ENCODE measurements around the gene TCAP.

GRCh38 chr17:39660011-39660360 lies 5.2 kb upstream of the TCAP start:
- TF ChIP-seq EZH2 (IDR thresholded peaks at IDR 0.05; ENCODE audit: low read depth, unreplicated experiment) (no peak), ZNF331 (CRISPR knock-in tag; IDR thresholded peaks at IDR 0.05; ENCODE audit: low read depth) (no peak), POLR2AphosphoS5 (IDR thresholded peaks at IDR 0.05; ENCODE audit: low read depth) (no peak), REST (IDR thresholded peaks at IDR 0.05; ENCODE audit: unreplicated experiment) (no peak), ETS1 (IDR thresholded peaks at IDR 0.05) (no peak), EZH2phosphoT487 (IDR thresholded peaks at IDR 0.05; ENCODE audit: unreplicated experiment) (no peak), JUNB (IDR thresholded peaks at IDR 0.05; ENCODE audit: unreplicated experiment) (no peak), ZNF114 (CRISPR knock-in tag; IDR thresholded peaks at IDR 0.05) (no peak), STAT1 (IDR thresholded peaks at IDR 0.05; ENCODE audit: unreplicated experiment) (no peak), CREB1 (CRISPR knock-in tag; IDR thresholded peaks at IDR 0.05; ENCODE audit: low read depth) (no peak)
- TF ChIP-seq, protein P1, sequence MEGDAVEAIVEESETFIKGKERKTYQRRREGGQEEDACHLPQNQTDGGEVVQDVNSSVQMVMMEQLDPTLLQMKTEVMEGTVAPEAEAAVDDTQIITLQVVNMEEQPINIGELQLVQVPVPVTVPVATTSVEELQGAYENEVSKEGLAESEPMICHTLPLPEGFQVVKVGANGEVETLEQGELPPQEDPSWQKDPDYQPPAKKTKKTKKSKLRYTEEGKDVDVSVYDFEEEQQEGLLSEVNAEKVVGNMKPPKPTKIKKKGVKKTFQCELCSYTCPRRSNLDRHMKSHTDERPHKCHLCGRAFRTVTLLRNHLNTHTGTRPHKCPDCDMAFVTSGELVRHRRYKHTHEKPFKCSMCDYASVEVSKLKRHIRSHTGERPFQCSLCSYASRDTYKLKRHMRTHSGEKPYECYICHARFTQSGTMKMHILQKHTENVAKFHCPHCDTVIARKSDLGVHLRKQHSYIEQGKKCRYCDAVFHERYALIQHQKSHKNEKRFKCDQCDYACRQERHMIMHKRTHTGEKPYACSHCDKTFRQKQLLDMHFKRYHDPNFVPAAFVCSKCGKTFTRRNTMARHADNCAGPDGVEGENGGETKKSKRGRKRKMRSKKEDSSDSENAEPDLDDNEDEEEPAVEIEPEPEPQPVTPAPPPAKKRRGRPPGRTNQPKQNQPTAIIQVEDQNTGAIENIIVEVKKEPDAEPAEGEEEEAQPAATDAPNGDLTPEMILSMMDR (conservative IDR thresholded peaks at IDR 0.05; ENCODE audit: low read depth in 2 of 2): no peak
- TF ChIP-seq, protein P2, sequence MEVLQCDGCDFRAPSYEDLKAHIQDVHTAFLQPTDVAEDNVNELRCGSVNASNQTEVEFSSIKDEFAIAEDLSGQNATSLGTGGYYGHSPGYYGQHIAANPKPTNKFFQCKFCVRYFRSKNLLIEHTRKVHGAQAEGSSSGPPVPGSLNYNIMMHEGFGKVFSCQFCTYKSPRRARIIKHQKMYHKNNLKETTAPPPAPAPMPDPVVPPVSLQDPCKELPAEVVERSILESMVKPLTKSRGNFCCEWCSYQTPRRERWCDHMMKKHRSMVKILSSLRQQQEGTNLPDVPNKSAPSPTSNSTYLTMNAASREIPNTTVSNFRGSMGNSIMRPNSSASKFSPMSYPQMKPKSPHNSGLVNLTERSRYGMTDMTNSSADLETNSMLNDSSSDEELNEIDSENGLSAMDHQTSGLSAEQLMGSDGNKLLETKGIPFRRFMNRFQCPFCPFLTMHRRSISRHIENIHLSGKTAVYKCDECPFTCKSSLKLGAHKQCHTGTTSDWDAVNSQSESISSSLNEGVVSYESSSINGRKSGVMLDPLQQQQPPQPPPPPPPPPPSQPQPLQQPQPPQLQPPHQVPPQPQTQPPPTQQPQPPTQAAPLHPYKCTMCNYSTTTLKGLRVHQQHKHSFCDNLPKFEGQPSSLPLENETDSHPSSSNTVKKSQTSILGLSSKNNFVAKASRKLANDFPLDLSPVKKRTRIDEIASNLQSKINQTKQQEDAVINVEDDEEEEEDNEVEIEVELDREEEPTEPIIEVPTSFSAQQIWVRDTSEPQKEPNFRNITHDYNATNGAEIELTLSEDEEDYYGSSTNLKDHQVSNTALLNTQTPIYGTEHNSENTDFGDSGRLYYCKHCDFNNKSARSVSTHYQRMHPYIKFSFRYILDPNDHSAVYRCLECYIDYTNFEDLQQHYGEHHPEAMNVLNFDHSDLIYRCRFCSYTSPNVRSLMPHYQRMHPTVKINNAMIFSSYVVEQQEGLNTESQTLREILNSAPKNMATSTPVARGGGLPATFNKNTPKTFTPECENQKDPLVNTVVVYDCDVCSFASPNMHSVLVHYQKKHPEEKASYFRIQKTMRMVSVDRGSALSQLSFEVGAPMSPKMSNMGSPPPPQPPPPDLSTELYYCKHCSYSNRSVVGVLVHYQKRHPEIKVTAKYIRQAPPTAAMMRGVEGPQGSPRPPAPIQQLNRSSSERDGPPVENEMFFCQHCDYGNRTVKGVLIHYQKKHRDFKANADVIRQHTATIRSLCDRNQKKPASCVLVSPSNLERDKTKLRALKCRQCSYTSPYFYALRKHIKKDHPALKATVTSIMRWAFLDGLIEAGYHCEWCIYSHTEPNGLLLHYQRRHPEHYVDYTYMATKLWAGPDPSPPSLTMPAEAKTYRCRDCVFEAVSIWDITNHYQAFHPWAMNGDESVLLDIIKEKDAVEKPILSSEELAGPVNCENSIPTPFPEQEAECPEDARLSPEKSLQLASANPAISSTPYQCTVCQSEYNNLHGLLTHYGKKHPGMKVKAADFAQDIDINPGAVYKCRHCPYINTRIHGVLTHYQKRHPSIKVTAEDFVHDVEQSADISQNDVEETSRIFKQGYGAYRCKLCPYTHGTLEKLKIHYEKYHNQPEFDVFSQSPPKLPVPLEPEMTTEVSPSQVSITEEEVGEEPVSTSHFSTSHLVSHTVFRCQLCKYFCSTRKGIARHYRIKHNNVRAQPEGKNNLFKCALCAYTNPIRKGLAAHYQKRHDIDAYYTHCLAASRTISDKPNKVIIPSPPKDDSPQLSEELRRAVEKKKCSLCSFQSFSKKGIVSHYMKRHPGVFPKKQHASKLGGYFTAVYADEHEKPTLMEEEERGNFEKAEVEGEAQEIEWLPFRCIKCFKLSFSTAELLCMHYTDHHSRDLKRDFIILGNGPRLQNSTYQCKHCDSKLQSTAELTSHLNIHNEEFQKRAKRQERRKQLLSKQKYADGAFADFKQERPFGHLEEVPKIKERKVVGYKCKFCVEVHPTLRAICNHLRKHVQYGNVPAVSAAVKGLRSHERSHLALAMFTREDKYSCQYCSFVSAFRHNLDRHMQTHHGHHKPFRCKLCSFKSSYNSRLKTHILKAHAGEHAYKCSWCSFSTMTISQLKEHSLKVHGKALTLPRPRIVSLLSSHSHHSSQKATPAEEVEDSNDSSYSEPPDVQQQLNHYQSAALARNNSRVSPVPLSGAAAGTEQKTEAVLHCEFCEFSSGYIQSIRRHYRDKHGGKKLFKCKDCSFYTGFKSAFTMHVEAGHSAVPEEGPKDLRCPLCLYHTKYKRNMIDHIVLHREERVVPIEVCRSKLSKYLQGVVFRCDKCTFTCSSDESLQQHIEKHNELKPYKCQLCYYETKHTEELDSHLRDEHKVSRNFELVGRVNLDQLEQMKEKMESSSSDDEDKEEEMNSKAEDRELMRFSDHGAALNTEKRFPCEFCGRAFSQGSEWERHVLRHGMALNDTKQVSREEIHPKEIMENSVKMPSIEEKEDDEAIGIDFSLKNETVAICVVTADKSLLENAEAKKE (CRISPR knock-in tag; IDR thresholded peaks at IDR 0.05): no peak
